ENCODE measurements around the gene MTG2.
"Not testable (repeated sequence)": the region's sequence is repeated elsewhere in the genome, so short reads cannot be mapped to it uniquely, and the experiment has no call there.

Gene MTG2

GRCh38 chr20:62146019-62146755 is 36.6 kb upstream of the MTG2 start:
- DNase-seq, result no peak

GRCh38 chr20:62147125-62147524 is 35.7 kb upstream of the MTG2 start:
- DNase-seq, result no peak

GRCh38 chr20:62147528-62147927 is 35.3 kb upstream of the MTG2 start:
- DNase-seq, result no peak

GRCh38 chr20:62148383-62148782 is 34.4 kb upstream of the MTG2 start:
- not testable (repeated sequence) for DNase-seq

GRCh38 chr20:62148908-62149314 is 33.9 kb upstream of the MTG2 start:
- DNase-seq, result no peak

- no peak for DNase-seq
These were observed 33.1 kb upstream of the MTG2 start for GRCh38 chr20:62149532-62150309.

- DNase-seq, result no peak
These were observed 32.6 kb upstream of the MTG2 start for GRCh38 chr20:62150310-62150575.

- DNase-seq, result no peak
These were observed 31.6 kb upstream of the MTG2 start for GRCh38 chr20:62151225-62151624.

GRCh38 chr20:62151835-62152364 is 30.9 kb upstream of the MTG2 start:
- no peak for DNase-seq

- no peak for DNase-seq
These were observed 27.2 kb upstream of the MTG2 start for GRCh38 chr20:62155428-62156253.

- DNase-seq, result no peak
These were observed 26.6 kb upstream of the MTG2 start for GRCh38 chr20:62156254-62156556.

- peak in 1 of 2 experiments; percentile 15 for DNase-seq
These were observed 26.0 kb upstream of the MTG2 start for GRCh38 chr20:62156592-62157386.

- DNase-seq, result no peak
These were observed 25.3 kb upstream of the MTG2 start for GRCh38 chr20:62157387-62158087.

GRCh38 chr20:62158088-62158400 is 24.8 kb upstream of the MTG2 start:
- DNase-seq, result no peak

GRCh38 chr20:62158541-62158940 is 24.3 kb upstream of the MTG2 start:
- no peak for DNase-seq

- no peak for DNase-seq
These were observed 23.8 kb upstream of the MTG2 start for GRCh38 chr20:62159052-62159451.

GRCh38 chr20:62159839-62160238 is 23.0 kb upstream of the MTG2 start:
- DNase-seq, result no peak

GRCh38 chr20:62160253-62160652 is 22.6 kb upstream of the MTG2 start:
- DNase-seq, result no peak

GRCh38 chr20:62160876-62161275 is 22.0 kb upstream of the MTG2 start:
- no peak for DNase-seq

GRCh38 chr20:62161347-62161746 is 21.5 kb upstream of the MTG2 start:
- no peak for DNase-seq

GRCh38 chr20:62162765-62163484 is 19.9 kb upstream of the MTG2 start:
- DNase-seq, result no peak

- no peak for DNase-seq
These were observed 19.4 kb upstream of the MTG2 start for GRCh38 chr20:62163485-62163865.
